B cell (primary cell): ENCODE data around the gene C5. TPM values are rescaled to one million over a fixed set of nuclear protein-coding genes. Genes with fewer than 3 reads are reported as not detected.

Source experiments
- ATAC-seq: fragments of 200-7000 bp; cut with Tn5 transposase; one replicate; pipeline ENCODE4 v1.10.0; 2021; ENCODE audit warnings: low read depth, mild to moderate bottlenecking, moderate number of reproducible peaks, moderate library complexity
- CTCF ChIA-PET: fragments of 350-600 bp; sonication (Branson Sonifier 250); formaldehyde crosslinking; loops from one replicate; lab custom pipeline; 2021; ENCODE audit warnings: antibody characterized with exemption, inconsistent platforms; lab: Charles Lee
- POLR2A ChIA-PET: fragments of 350-600 bp; sonication (Branson Sonifier 250); formaldehyde crosslinking; loops from one replicate; lab custom pipeline; 2021; ENCODE audit warnings: antibody characterized with exemption; lab: Charles Lee
- DNase-seq: peaks from one replicate; pipeline ENCODE4 v3.0.0; 2013
- H2AFZ ChIP-seq: 2 replicates; pipeline ENCODE4 v1.6.1; 2012; ENCODE audit warnings: mild to moderate bottlenecking, low read depth, low read length; ENCODE audit not compliant: insufficient read depth, poor library complexity, severe bottlenecking
- H3K27ac ChIP-seq, 2 donors: 1 replicate in 1 of 2; 2 replicates in 1 of 2; pipeline ENCODE4 v1.5.1; 2012 to 2013; ENCODE audit warnings: low read length in 2 of 2, mild to moderate bottlenecking in 2 of 2, moderate library complexity in 1 of 2
- H3K27me3 ChIP-seq, 4 experiments: fragments of 200-600 bp in 1 of 4; sonication (generic) in 1 of 4; replicated peaks in 1 of 4; 1 replicate in 2 of 4; 2 replicates in 2 of 4; pipeline versions ENCODE4 v1.6.1 to v1.7.0; 2013 to 2016; ENCODE audit warnings: low read length in 3 of 4, mild to moderate bottlenecking in 2 of 4, mixed read lengths in 1 of 4, moderate library complexity in 1 of 4; ENCODE audit not compliant: insufficient read depth in 4 of 4, control insufficient read depth in 3 of 4; ENCODE audit errors: control extremely low read depth in 1 of 4
- H3K36me3 ChIP-seq, 2 experiments: replicated peaks in 1 of 2; 1 replicate in 1 of 2; 2 replicates in 1 of 2; pipeline versions ENCODE4 v1.6.1 to v1.7.1; 2013; ENCODE audit warnings: low read length in 1 of 2; ENCODE audit not compliant: insufficient read depth in 2 of 2, control insufficient read depth in 1 of 2; ENCODE audit errors: control extremely low read depth in 1 of 2, extremely low read depth in 1 of 2
- H3K4me1 ChIP-seq, 2 donors: fragments of 200-600 bp in 1 of 2; sonication (generic) in 1 of 2; 1 replicate in 1 of 2; 2 replicates in 1 of 2; pipeline versions ENCODE4 v1.5.1 to v1.6.1; 2013 to 2017; ENCODE audit warnings: low read length in 2 of 2; ENCODE audit not compliant: control insufficient read depth in 2 of 2, insufficient read depth in 2 of 2
- H3K4me2 ChIP-seq: replicated peaks from 2 replicates; pipeline ENCODE3; 2012; ENCODE audit warnings: mild to moderate bottlenecking, low read depth, low read length; ENCODE audit not compliant: poor library complexity, severe bottlenecking
- H3K4me3 ChIP-seq, 5 experiments: fragments of 200-600 bp in 1 of 5; sonication (generic) in 1 of 5; 1 replicate in 3 of 5; 2 replicates in 2 of 5; pipeline versions ENCODE4 v1.5.1 to v1.7.0; 2011 to 2016; ENCODE audit warnings: low read length in 4 of 5, mild to moderate bottlenecking in 4 of 5, low read depth in 2 of 5, control low read depth in 1 of 5, moderate library complexity in 1 of 5; ENCODE audit not compliant: insufficient read depth in 1 of 5; ENCODE audit errors: control extremely low read depth in 1 of 5, extremely low read depth in 1 of 5
- H3K79me2 ChIP-seq: fragments of 200-600 bp; sonication (generic); one replicate; pipeline ENCODE4 v1.6.0; 2016; ENCODE audit warnings: low read length; ENCODE audit not compliant: control insufficient read depth, insufficient read depth
- H3K9ac ChIP-seq: fragments of 200-600 bp; sonication (generic); 2 replicates; pipeline ENCODE4 v1.6.1; 2017; ENCODE audit warnings: mild to moderate bottlenecking, low read length, moderate library complexity
- H3K9me3 ChIP-seq, 3 donors: one replicate each; pipeline versions ENCODE4 v1.6.1 to v1.7.1; 2013; ENCODE audit warnings: low read length in 2 of 3; ENCODE audit not compliant: control insufficient read depth in 2 of 3, insufficient read depth in 1 of 3; ENCODE audit errors: control extremely low read depth in 1 of 3
- H4K20me1 ChIP-seq: 2 replicates; pipeline ENCODE4 v1.6.0; 2012; ENCODE audit warnings: mild to moderate bottlenecking, low read length; ENCODE audit not compliant: insufficient read depth, control insufficient read depth, poor library complexity, severe bottlenecking
- H3K27ac Mint-ChIP-seq: one replicate; pipeline ENCODE4 v1.8.0; 2021; ENCODE audit warnings: mixed read lengths
- H3K27me3 Mint-ChIP-seq: one replicate; pipeline ENCODE4 v1.8.0; 2021; ENCODE audit warnings: mixed read lengths
- H3K4me1 Mint-ChIP-seq: one replicate; pipeline ENCODE4 v1.8.0; 2021; ENCODE audit warnings: mixed read lengths
- H3K4me3 Mint-ChIP-seq: one replicate; pipeline ENCODE4 v1.8.0; 2021; ENCODE audit warnings: mixed read lengths
- H3K9me3 Mint-ChIP-seq: one replicate; pipeline ENCODE4 v1.8.0; 2022; ENCODE audit warnings: mixed read lengths; ENCODE audit not compliant: insufficient read depth
- CTCF ChIP-seq: fragments of 200-600 bp; IDR thresholded peaks from one replicate; pipeline ENCODE4 v1.8.0; 2022; ENCODE audit warnings: antibody characterized with exemption, mild to moderate bottlenecking
- EZH2 ChIP-seq: IDR thresholded peaks from 2 replicates; pipeline ENCODE4 v1.6.1; 2012; ENCODE audit warnings: borderline replicate concordance, low read depth, mild to moderate bottlenecking, moderate library complexity, low read length; ENCODE audit not compliant: insufficient read depth, poor library complexity, severe bottlenecking
- WGBS: methylation state at CpG from one replicate; pipeline ENCODE4 v1.1.5; 2013; ENCODE audit warnings: missing lambda C conversion rate; ENCODE audit not compliant: insufficient coverage; 5-methylcytosine and 5-hydroxymethylcytosine counted together
- intact Hi-C: fragments of 100-400 bp; cut with micrococcal nuclease; formaldehyde crosslinking; loops from one replicate; pipeline ENCODE4 v1.10.0; 2022
- polyA plus RNA-seq: library from polyadenylated mRNA; depleted of rRNA; stranded (reverse); fragments of >200 nt; gene quantifications from 2 replicates; pipeline ENCODE4 v1.2.3, GENCODE V29; 2012
- total RNA-seq, 2 donors: library from RNA; stranded (reverse); fragments of 120-200 nt in 1 of 2; gene quantifications; 1 replicate in 1 of 2; 2 replicates in 1 of 2; pipeline versions ENCODE4 v1.2.3 to v1.2.4, GENCODE V29; 2013 to 2022

C5 gene
- total and polyA plus RNA-seq, 2 donors (not counting 1 experiment from before 2014, with no cell fraction given), result 2.7 to 10.4 TPM

GRCh38 chr9:120925535-120926396 is 124.3 kb downstream of the C5 start:
- H4K20me1 ChIP-seq, result no peaks in the 10 kb centered on the region
- H3K4me1 ChIP-seq, result peaks cover 53 to 84% of the 10 kb centered on the region in 2 donors

More at GRCh38 chr9:120925535-120926396, 124.3 kb downstream of the C5 start:
- Histone ChIP-seq H2AFZ (peak overlapping the region; percentile 14), H3K27me3 (no peaks in the 10 kb centered on the region), H3K36me3 (no peaks in the 10 kb centered on the region), H3K4me2 (peak overlapping the region; percentile 98), H3K4me3 (no peak overlapping the region), H3K9ac (no peak overlapping the region), H3K27ac (peak overlapping the region; percentile 90 to 99), H3K9me3 (no peaks in the 10 kb centered on the region), H3K79me2 (peaks cover 4% of the 10 kb centered on the region)
- ChIA-PET POLR2A (interaction anchor here (0.5 to 2.0 kb wide), 3 partner anchors 33 to 1016 kb away, joined by 5 to 8 read pairs (median 7); no protein-coding TSS in a partner anchor), CTCF (interaction anchor here (0.6 to 1.6 kb wide), 3 partner anchors 10 to 180 kb away, joined by 3 to 11 read pairs (median 6); no protein-coding TSS in a partner anchor)
- intact Hi-C loops, result loop anchor here (5.0 kb wide), 1 partner anchor 147 kb away; the partner anchor contains the start of gene CNTRL
- H3K9me3 Mint-ChIP-seq, result no peaks in the 10 kb centered on the region
- no peaks in the 10 kb centered on the region for H3K27me3 Mint-ChIP-seq
- peaks cover 79% of the 10 kb centered on the region for H3K4me1 Mint-ChIP-seq
- WGBS, result 45% methylated on average over 12 of the region's 13 CpGs
- ATAC-seq (peak; percentile 18), DNase-seq (peak; percentile 70)
- TF ChIP-seq EZH2 (no peak), CTCF (no peak)
- H3K27ac Mint-ChIP-seq, result peak overlapping the region; percentile 95
- H3K4me3 Mint-ChIP-seq, result peak overlapping the region; percentile 80
